Measurements from ENCODE around the gene CAGE1. TPM values are rescaled to one million over a fixed set of nuclear protein-coding genes. Genes with fewer than 3 reads are reported as not detected.

The CAGE1 gene
- polyA plus RNA-seq, 1 donor (not counting 4 experiments of a cell fraction or from before 2014, with no cell fraction given) = 0.04 TPM

DNA sequence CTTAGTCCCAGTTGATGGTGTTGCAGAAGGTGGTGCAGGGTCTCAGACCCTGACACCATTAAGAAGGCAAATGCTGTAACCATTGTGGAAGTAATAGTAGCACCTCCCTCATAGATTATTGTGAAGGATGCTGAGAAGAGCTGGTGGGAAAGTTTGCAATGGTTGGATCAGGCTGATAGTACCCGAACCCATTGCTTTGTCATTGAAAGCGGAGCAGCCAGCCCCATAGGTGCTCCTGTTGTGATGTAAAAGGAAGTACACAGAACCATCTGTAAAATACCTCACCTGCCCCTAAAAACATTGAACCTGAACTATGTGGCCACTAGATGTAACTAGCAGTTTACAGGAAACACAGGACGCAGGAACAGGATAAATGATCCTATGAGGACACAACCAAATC is 31.5 kb upstream of the CAGE1 start:
- H3K4me1 ChIP-seq (ENCODE audit: control insufficient read depth, extremely low read depth, insufficient read depth, low read length) = no peaks in the 10 kb centered on the region
- FAIRE-seq (no peak), DNase-seq (ENCODE audit: low read depth, low spot score) (no peak)
- H3K27ac ChIP-seq (ENCODE audit: control insufficient read depth, insufficient read depth, low read length) = no peak overlapping the region
- no peaks in the 10 kb centered on the region for H3K9me3 ChIP-seq (ENCODE audit: control insufficient read depth, low read depth, low read length)
- H2AFZ ChIP-seq (ENCODE audit: control insufficient read depth, low read length) = no peak overlapping the region
- H3K4me3 ChIP-seq (ENCODE audit: control insufficient read depth in 2 of 3, extremely low read depth in 1 of 3, insufficient read depth in 2 of 3, low read depth in 1 of 3, low read length in 3 of 3) = no peak overlapping the region
- H3K36me3 ChIP-seq (ENCODE audit: control insufficient read depth in 2 of 2, extremely low read depth in 1 of 2, insufficient read depth in 2 of 2, low read length in 2 of 2) = peaks cover 7 to 10% of the 10 kb centered on the region in 2 experiments
- H3K4me2 ChIP-seq (ENCODE audit: control insufficient read depth, extremely low read depth, insufficient read depth, low read depth, low read length) = no peak overlapping the region
- TF ChIP-seq EZH2 (IDR thresholded peaks at IDR 0.05; ENCODE audit: low read length) = no peak
- TF ChIP-seq, protein P1, sequence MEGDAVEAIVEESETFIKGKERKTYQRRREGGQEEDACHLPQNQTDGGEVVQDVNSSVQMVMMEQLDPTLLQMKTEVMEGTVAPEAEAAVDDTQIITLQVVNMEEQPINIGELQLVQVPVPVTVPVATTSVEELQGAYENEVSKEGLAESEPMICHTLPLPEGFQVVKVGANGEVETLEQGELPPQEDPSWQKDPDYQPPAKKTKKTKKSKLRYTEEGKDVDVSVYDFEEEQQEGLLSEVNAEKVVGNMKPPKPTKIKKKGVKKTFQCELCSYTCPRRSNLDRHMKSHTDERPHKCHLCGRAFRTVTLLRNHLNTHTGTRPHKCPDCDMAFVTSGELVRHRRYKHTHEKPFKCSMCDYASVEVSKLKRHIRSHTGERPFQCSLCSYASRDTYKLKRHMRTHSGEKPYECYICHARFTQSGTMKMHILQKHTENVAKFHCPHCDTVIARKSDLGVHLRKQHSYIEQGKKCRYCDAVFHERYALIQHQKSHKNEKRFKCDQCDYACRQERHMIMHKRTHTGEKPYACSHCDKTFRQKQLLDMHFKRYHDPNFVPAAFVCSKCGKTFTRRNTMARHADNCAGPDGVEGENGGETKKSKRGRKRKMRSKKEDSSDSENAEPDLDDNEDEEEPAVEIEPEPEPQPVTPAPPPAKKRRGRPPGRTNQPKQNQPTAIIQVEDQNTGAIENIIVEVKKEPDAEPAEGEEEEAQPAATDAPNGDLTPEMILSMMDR (optimal IDR thresholded peaks at IDR 0.05 in 1 of 3, IDR thresholded peaks at IDR 0.05 in 1 of 3, conservative IDR thresholded peaks at IDR 0.05 in 1 of 3; ENCODE audit: extremely low read depth in 1 of 3, insufficient read depth in 2 of 3, low read length in 3 of 3) = no peak
- no peaks in the 10 kb centered on the region for H4K20me1 ChIP-seq (ENCODE audit: control insufficient read depth, extremely low read depth, insufficient read depth, low read length)
- H3K79me2 ChIP-seq (ENCODE audit: control insufficient read depth, insufficient read depth, low read length) = no peaks in the 10 kb centered on the region
- no peaks in the 10 kb centered on the region for H3K9me1 ChIP-seq (ENCODE audit: control insufficient read depth, extremely low read depth, insufficient read depth, low read length)
- no peaks in the 10 kb centered on the region for H3K27me3 ChIP-seq (ENCODE audit: control insufficient read depth, extremely low read depth, insufficient read depth, low read length)
- dilution Hi-C loops (cut with MboI; ENCODE audit: extremely low pct_ligation_motif_present, low sequenced_read_pairs) = loop anchor here (25.0 kb wide), 1 partner anchor 166 kb away; the partner anchor contains the start of gene SNRNP48
- H3K9ac ChIP-seq (ENCODE audit: control insufficient read depth, extremely low read depth, insufficient read depth, low read length) = no peak overlapping the region

DNA sequence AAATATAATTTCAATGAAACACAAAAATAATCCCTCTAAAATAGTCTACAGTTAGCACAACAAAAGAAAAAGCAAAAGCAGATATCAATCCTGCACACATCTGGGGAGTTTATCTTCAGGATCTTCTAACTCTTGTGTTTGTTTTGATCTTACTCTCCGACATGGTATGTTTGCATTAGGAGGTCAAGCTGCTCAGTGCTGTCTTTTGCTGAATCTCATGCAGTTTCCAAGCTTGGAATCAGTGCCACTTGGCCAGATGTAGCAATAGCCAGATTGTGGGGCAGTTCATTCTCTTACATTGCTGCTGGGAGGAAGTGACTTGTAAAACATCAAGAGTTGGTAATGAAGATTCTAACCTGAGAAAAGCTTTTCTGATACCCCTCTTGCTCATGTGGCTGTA is 29.5 kb upstream of the CAGE1 start:
- FAIRE-seq = no peak
- DNase-seq (ENCODE audit: low read depth, low spot score) = no peak

More for the DNA sequence above, 29.5 kb upstream of the CAGE1 start:
- no peak overlapping the region for H3K27ac ChIP-seq (ENCODE audit: control insufficient read depth, insufficient read depth, low read length)
- H3K27me3 ChIP-seq (ENCODE audit: control insufficient read depth, extremely low read depth, insufficient read depth, low read length) = no peaks in the 10 kb centered on the region
- H3K4me3 ChIP-seq (ENCODE audit: control insufficient read depth in 2 of 3, extremely low read depth in 1 of 3, insufficient read depth in 2 of 3, low read depth in 1 of 3, low read length in 3 of 3) = no peak overlapping the region
- no peak overlapping the region for H2AFZ ChIP-seq (ENCODE audit: control insufficient read depth, low read length)
- no peaks in the 10 kb centered on the region for H3K9me1 ChIP-seq (ENCODE audit: control insufficient read depth, extremely low read depth, insufficient read depth, low read length)
- dilution Hi-C loops (cut with MboI; ENCODE audit: extremely low pct_ligation_motif_present, low sequenced_read_pairs) = loop anchor here (25.0 kb wide), 1 partner anchor 168 kb away; the partner anchor contains the start of gene SNRNP48
- H3K4me2 ChIP-seq (ENCODE audit: control insufficient read depth, extremely low read depth, insufficient read depth, low read depth, low read length) = no peak overlapping the region
- no peaks in the 10 kb centered on the region for H3K9me3 ChIP-seq (ENCODE audit: control insufficient read depth, low read depth, low read length)
- H3K4me1 ChIP-seq (ENCODE audit: control insufficient read depth, extremely low read depth, insufficient read depth, low read length) = no peaks in the 10 kb centered on the region
- TF ChIP-seq EZH2 (IDR thresholded peaks at IDR 0.05; ENCODE audit: low read length) = no peak
- TF ChIP-seq, protein P1 (optimal IDR thresholded peaks at IDR 0.05 in 1 of 3, IDR thresholded peaks at IDR 0.05 in 1 of 3, conservative IDR thresholded peaks at IDR 0.05 in 1 of 3; ENCODE audit: extremely low read depth in 1 of 3, insufficient read depth in 2 of 3, low read length in 3 of 3) = no peak
- no peaks in the 10 kb centered on the region for H3K79me2 ChIP-seq (ENCODE audit: control insufficient read depth, insufficient read depth, low read length)
- H4K20me1 ChIP-seq (ENCODE audit: control insufficient read depth, extremely low read depth, insufficient read depth, low read length) = no peaks in the 10 kb centered on the region
- H3K9ac ChIP-seq (ENCODE audit: control insufficient read depth, extremely low read depth, insufficient read depth, low read length) = no peak overlapping the region
- H3K36me3 ChIP-seq (ENCODE audit: control insufficient read depth in 2 of 2, extremely low read depth in 1 of 2, insufficient read depth in 2 of 2, low read length in 2 of 2) = peaks cover 11 to 14% of the 10 kb centered on the region in 2 experiments

Measured in keratinocyte (primary cell).